HG03175 (cell line): Measurements from ENCODE around the gene GNE.
"Not testable (repeated sequence)": the region's sequence is repeated elsewhere in the genome, so short reads cannot be mapped to it uniquely, and the experiment has no call there.

Experiments
- ATAC-seq: cut with Tn5 transposase; IDR thresholded peaks from one replicate; pipeline ENCODE4 v1.9.1; 2021; ENCODE audit warnings: mild to moderate bottlenecking, moderate library complexity; ENCODE audit not compliant: unreplicated experiment

Gene GNE

DNA sequence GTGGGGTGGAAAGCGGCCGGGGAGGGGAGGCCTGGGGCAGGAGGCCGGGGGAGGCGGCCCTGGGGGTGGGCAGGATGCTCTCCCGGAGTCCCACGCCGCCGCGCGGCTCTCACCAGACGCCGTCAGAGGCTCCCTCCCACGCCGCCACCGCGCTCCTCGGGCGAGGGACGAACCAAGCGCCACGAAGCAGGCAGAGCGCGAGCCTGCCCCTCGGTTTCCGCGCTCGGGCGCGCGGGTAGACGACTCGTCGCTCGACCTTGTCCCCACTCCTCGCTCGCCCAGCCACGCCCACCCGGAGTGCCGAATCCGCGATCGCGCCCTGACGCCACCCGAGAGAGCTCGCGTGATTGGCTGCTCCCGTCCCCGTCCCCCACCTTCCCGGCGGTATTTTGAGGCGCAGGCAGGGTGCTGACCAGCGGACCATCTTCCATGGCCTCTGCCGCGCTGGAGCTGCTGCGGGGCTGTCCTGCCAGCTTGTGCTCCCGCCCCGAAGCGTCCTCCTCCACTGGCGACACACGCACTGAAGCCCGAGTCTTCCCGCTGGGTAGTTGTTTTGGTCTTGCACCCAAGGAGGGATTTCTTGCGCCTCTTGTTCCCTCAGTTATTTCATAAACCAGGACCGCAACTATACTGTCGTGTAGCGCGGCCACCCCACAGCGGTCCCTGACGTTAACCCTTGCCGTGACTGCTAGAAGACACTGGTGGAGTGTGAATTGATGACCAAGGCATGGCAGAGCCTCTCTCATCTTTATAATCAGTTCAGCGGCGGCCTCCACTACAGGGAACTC is at the start of gene GNE:
TSS of gene GNE (minus strand) at position 241 of the 788 bp plus-strand sequence. CDS start 9,093 bp downstream, outside the sequence.
- peak; percentile 93 for ATAC-seq

DNA sequence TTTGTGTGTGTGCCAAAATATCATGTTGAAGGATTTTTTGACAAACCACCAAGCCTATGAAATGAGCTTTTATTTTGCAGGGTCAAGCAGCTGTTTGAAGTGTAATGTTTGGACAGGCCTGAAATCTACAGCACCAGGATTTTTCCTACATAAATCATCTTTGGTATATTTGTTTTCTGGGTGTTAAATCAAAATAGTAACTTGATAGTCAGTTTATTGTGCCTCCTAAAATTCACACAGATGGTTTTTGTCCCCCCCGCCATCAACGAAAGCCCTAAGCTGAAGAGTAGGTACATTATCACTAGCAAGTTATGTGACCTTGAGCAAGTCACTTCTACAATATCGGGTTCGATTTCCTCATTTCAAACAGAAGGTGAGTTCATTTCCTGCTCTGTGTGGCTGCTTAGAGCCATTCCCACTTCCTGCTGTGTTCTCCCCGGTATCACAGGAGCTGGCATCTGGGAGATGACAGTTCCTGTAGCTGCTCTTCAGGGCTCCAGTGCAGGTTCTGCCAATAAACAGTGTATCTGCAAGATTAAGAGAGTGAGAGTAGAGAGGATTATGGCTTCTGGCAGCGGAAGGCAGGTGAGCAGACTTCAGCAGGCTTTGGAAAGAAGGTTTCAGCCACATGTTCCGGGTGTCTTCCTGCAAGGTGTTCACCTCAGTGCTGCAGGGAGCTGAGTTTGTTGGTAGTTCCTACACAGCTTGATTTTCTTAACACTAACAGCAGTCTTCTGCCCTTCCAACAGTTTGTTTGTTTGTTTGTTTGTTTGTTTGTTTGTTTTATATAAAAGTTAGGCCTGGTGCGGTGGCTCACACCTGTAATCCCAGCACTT is 48.4 kb upstream of the GNE start:
- no peak for ATAC-seq

DNA sequence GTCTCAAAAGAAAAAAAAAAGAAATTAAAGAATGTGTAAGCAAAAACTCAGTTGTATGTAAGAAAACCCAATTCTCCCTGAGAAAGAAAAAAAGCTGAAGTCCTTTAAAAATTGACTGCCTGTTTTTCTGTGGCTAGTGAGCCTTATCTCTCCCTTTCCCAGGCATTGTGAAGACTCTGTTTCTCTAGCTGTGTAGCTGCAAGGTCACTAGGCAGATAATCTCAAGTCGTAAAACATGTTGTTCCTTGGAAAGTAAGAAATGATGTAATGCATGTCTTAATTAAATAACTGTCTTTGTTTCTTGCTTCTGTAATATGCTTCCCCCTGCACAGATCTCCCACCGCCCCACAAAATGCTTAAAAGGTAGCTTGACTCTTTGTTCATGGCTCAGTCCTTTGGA is 46.1 kb upstream of the GNE start:
- ATAC-seq = not testable (repeated sequence)

GRCh38 chr9:36301227-36301626 is 43.0 kb upstream of the GNE start:
- no peak for ATAC-seq

DNA sequence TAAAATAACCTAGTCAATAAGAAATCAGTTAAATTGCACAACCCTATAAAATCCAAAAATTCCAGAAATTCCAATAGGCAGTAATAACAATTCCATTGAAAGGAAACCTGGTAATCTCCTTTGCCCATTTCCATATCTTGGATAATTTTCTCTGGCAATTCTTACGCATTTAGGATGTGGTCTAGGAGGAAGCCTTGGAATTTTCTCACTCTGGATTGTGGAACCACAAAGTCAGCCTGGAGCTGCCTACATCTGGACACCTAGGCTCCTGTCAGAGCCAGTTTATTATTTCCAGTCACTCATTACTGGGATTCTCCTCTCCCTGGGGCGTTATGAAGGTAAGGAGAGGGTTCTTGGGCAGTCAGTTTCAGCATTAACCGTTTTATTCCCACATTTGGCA is 40.3 kb upstream of the GNE start:
- ATAC-seq = no peak

GRCh38 chr9:36297798-36298197 is 39.5 kb upstream of the GNE start:
- no peak for ATAC-seq

DNA sequence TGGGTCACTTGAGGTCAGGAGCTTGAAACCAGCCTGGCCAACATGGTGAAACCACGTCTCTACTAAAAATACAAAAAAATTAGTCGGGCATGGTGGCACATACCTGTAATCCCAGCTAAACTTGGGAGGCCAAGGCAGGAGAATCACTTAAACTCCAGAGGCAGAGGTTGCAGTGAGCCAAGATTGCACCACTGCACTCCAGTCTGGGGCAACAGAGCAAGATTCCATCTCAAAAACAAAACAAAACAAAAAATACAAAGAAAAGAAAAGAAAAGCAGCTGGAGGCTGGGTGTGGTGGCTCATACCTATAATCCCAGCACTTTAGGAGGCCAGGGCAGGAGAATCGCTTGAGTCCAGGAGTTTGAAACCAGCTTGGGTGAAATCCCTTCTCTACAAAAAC is 36.7 kb upstream of the GNE start:
- not testable (repeated sequence) for ATAC-seq

DNA sequence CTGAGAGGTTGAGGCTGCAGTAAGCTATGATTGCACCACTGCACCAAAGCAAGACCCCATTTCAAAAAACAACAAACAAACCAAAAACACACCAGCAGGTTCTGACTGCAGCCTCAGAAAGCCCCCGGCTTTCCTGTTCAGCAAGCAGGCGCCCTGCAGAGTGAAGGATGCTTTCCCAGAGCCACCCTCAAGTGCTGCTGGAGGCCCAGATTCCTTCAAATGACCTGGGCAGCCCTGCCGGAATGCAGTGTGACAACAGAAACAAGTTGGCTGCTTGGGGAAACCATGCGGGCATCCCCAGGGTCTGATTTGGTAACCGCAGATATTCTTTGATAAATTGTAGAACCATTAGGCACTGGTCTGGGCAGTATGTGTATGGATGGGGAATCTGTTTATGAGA is 35.7 kb upstream of the GNE start:
- no peak for ATAC-seq

- no peak for ATAC-seq
Observed at GRCh38 chr9:36293171-36293570, 34.9 kb upstream of the GNE start.

DNA sequence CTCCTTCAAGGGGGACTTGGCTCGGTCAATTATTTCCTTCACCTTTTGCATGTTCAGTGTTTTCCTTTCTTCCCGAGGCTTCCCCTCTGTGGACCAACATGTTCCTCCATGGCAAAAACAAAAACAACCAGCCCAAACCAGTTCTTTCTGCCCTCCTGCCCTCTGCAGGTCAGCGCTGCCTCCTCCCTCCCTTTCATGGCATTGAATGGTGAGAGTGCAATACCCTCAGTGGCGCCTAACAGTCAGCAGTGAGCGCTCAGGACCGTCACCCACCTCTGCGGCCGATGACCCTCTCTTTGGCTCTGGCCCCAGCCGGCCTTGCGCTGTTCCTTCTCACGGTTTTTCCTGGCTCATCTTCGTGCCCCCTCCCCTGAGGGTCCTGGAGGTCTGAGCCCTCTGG is 34.4 kb upstream of the GNE start:
- ATAC-seq = no peak

- no peak for ATAC-seq
Observed at GRCh38 chr9:36290996-36291395, 32.7 kb upstream of the GNE start.

- ATAC-seq = no peak
Observed at GRCh38 chr9:36289836-36290435, 31.7 kb upstream of the GNE start.

DNA sequence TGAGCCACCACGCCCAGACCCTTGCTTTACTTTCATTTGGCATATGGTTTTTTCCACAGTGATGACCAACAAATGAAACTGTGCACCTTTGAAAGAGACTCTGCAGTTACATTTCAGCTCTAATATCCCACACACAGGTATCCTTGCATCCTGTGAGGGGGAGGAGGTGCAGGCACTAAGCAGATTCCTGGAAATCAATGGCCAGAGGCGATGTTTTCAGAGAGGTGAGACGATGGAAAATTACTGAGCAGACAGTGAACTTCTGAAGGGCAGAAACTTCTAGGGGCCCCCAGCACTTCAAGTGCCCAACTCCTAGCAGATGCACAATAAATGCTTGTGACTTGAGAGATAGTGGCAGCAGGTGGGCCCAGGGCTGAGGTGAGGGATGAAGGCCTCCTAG is 29.8 kb upstream of the GNE start:
- ATAC-seq = no peak

- ATAC-seq = no peak
Observed at GRCh38 chr9:36286388-36286787, 28.1 kb upstream of the GNE start.

GRCh38 chr9:36284226-36284625 is 26.0 kb upstream of the GNE start:
- ATAC-seq = no peak

- ATAC-seq = no peak
Observed at GRCh38 chr9:36282275-36282674, 24.0 kb upstream of the GNE start.

DNA sequence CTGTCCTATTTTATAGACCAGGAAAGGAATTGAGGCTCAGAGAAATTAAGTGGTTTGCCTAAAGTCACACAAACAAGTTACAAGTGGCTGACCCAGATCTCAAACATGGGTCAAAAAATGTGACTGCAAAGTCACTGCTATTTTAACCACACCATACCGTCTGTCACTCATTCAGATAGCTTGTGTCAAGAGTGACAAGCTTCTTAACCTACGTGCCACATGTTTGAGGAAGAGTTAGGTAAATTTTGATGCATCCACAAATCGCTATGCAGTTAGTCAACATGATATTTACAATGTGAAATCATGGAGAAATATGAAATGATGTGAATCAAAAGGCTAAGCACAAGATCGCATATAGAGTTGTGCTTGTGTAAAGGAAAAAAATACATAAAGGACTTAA is 22.7 kb upstream of the GNE start:
- no peak for ATAC-seq

DNA sequence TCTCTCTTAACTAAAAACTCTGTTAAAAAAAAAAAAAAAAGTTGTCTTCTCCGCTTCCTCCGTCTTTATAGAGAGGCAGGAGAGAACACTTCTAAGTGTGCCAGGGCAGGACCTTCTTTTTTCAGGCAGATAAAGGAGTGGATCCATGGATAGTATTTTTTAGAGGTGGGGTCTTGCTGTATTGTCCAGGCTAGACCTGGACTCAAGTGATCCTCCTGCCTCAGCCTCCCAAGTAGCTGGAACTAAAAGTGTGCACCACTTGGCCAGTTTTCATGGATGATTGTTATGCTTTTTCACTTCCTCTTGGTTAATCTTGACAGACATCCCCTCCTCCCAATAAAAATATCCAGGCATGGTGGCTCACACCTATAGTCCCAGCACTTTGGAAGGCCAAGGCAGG is 20.0 kb upstream of the GNE start:
- no peak for ATAC-seq

- no peak for ATAC-seq
Observed at GRCh38 chr9:36276781-36277181, 18.5 kb upstream of the GNE start.

DNA sequence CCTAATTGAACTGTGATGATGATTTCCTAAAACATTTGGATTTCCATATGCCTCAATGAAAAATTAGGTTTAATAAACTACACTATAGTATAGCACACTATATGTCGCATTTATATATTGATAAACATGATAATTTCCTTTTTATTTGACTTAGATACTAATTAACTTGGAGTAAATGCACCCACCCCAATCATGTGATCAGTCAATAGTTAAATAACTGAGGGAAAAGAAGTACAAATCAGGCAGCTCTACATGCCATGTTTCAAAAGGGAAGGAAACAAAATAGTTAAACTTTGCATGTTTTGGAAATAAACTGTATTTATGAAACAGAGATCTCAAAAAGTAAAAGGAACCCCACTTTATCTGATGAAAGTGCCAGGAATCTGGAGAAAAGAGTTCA is 18.0 kb upstream of the GNE start:
- no peak for ATAC-seq

- ATAC-seq = no peak
Observed at GRCh38 chr9:36275060-36275459, 16.8 kb upstream of the GNE start.

DNA sequence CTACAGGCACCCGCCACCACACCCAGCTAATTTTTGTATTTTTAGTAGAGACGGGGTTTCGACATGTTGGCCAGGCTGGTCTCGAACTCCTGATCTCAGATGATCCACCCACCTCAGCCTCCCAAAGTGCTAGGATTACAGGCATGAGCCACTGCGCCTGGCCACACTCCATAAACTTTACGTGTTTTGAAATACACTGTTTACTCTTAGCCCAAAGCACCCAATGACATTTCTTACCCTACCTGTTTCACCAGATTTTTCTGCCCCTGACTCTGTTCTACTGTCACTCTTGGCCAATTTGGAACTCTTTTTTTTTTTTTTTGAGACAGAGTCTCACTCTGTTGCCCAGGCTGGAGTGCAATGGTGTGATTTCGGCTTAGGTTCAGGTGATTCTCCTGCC is 15.1 kb upstream of the GNE start:
- not testable (repeated sequence) for ATAC-seq
